ENCODE results near the gene ANKRD50. TPM values are rescaled to one million over a fixed set of nuclear protein-coding genes. Genes with fewer than 3 reads are reported as not detected.
A peak's percentile ranks its signal among the peaks of the same experiment; 100 is the strongest.

The ANKRD50 gene
- total RNA-seq, 1 experiment from 2014 or later = 23.0 TPM

GRCh38 chr4:124727331-124727890 lies 14.9 kb upstream of the ANKRD50 start:
- no peaks in the 10 kb centered on the region for H3K36me3 ChIP-seq
- no peaks in the 10 kb centered on the region for H3K9me3 ChIP-seq (replicated peaks)
- H3K27ac ChIP-seq = no peak overlapping the region
- no peak overlapping the region for H3K4me3 ChIP-seq
- H3K27me3 ChIP-seq (replicated peaks) = no peaks in the 10 kb centered on the region
- DNase-seq (ENCODE audit: low read depth in 1 of 2, low spot score in 2 of 2) = no peak
- H3K4me1 ChIP-seq (replicated peaks) = no peaks in the 10 kb centered on the region

- Histone ChIP-seq H3K4me3 (no peak overlapping the region), H3K36me3 (no peaks in the 10 kb centered on the region), H3K4me1 (replicated peaks) (no peaks in the 10 kb centered on the region), H3K27me3 (replicated peaks) (no peaks in the 10 kb centered on the region), H3K27ac (no peak overlapping the region), H3K9me3 (replicated peaks) (no peaks in the 10 kb centered on the region)
- no peak for DNase-seq (ENCODE audit: low read depth in 1 of 2, low spot score in 2 of 2)
Measured at GRCh38 chr4:124726269-124726668, 13.7 kb upstream of the ANKRD50 start.

DNA sequence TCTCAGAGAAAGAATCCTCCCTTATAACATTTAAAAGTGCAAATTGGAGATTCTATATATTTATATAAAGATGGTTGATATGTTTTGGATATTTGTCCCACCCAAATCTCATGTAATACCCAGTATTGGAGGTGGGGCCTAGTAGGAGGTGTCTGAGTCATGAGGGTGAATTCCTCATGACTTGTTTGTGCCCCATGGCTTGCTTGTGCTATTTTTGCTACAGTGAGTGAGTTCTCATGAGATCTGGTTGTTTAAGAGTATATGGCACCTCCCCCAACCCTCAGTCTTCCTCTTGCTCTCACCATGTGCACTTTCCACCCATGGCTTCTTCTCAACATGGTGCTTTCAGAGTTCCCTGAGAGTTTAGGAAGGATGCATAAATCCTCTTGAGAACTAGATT lies 9.5 kb upstream of the ANKRD50 start:
- no peaks in the 10 kb centered on the region for H3K9me3 ChIP-seq (replicated peaks)
- no peak overlapping the region for H3K27ac ChIP-seq
- H3K36me3 ChIP-seq = no peaks in the 10 kb centered on the region
- H3K4me1 ChIP-seq (replicated peaks) = no peaks in the 10 kb centered on the region
- no peaks in the 10 kb centered on the region for H3K27me3 ChIP-seq (replicated peaks)
- DNase-seq (ENCODE audit: low read depth in 1 of 2, low spot score in 2 of 2) = no peak
- H3K4me3 ChIP-seq = no peak overlapping the region

- no peaks in the 10 kb centered on the region for H3K27me3 ChIP-seq (replicated peaks)
- no peak overlapping the region for H3K4me3 ChIP-seq
- no peak overlapping the region for H3K27ac ChIP-seq
- H3K36me3 ChIP-seq = peaks cover 3% of the 10 kb centered on the region
- no peak for DNase-seq (ENCODE audit: low read depth in 1 of 2, low spot score in 2 of 2)
- peaks cover 9% of the 10 kb centered on the region for H3K4me1 ChIP-seq (replicated peaks)
- H3K9me3 ChIP-seq (replicated peaks) = no peaks in the 10 kb centered on the region
Measured at GRCh38 chr4:124717101-124717500, 4.6 kb upstream of the ANKRD50 start.

- peak in 1 of 2 experiments; percentile 82 for DNase-seq (ENCODE audit: low read depth in 1 of 2, low spot score in 2 of 2)
- H3K27me3 ChIP-seq (replicated peaks) = no peaks in the 10 kb centered on the region
- peaks cover 25% of the 10 kb centered on the region for H3K36me3 ChIP-seq
- peaks cover 27% of the 10 kb centered on the region for H3K4me1 ChIP-seq (replicated peaks)
- peak overlapping the region; percentile 89 for H3K4me3 ChIP-seq
- peak overlapping the region; percentile 97 for H3K27ac ChIP-seq
- H3K9me3 ChIP-seq (replicated peaks) = no peaks in the 10 kb centered on the region
Measured at GRCh38 chr4:124713185-124713592, 657 bp upstream of the ANKRD50 start.

DNA sequence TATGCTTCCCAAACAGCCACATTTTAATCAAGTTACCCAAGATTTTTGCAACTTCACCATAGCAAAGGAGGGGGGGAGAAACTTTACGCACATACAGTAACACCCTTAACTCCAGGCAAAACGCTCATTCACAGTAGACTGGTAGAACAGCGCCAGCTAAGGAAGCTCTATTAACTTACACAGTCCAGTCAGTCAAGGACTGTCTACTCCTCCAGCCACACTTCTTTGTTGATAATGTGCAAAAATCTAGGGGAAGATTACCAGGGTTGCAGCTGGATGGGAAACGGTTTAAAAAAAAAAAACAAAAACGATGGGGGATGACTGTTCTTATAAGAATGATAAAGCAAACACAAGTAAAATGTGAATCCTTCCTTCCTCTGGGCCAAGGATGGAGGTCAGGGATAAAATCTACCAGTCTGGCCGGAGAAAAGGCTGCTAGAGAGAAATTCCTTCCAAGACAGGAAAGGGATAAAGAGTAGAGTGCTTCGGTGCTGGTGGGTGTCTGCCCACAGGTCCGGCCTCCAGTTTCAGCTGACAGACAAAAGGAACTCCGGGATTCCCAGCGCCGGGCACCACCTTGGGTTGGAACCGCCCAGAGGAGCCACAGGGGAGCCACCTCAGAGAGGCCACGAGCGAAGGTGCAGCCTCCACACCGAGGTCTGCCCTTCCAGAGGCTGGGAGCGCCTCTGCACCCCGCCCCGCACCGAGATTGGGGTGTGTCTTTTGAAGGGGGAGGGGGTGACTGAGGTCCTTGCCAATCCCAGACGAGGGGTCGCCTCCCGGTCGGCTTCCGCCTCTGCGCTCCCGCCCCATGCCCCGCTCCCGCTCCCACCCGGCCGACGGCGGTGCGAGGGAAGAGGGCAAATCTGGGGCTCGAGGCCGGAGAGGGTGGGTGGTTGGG lies 811 bp downstream of the ANKRD50 start:
- Histone ChIP-seq H3K4me3 (peak overlapping the region; percentile 89), H3K4me1 (replicated peaks) (peaks cover 27% of the 10 kb centered on the region), H3K27me3 (replicated peaks) (no peaks in the 10 kb centered on the region), H3K9me3 (replicated peaks) (no peaks in the 10 kb centered on the region), H3K27ac (peak overlapping the region; percentile 97), H3K36me3 (peaks cover 36% of the 10 kb centered on the region)
- peak in 1 of 2 experiments; percentile 69 for DNase-seq (ENCODE audit: low read depth in 1 of 2, low spot score in 2 of 2)

- H3K4me3 ChIP-seq = peak overlapping the region; percentile 89
- no peaks in the 10 kb centered on the region for H3K9me3 ChIP-seq (replicated peaks)
- no peaks in the 10 kb centered on the region for H3K27me3 ChIP-seq (replicated peaks)
- H3K27ac ChIP-seq = no peak overlapping the region
- peaks cover 27% of the 10 kb centered on the region for H3K4me1 ChIP-seq (replicated peaks)
- peak in 1 of 2 experiments; percentile 5 for DNase-seq (ENCODE audit: low read depth in 1 of 2, low spot score in 2 of 2)
- peaks cover 36% of the 10 kb centered on the region for H3K36me3 ChIP-seq
Measured at GRCh38 chr4:124710911-124711310, 1.6 kb downstream of the ANKRD50 start.

- Histone ChIP-seq H3K27me3 (replicated peaks) (no peaks in the 10 kb centered on the region), H3K4me1 (replicated peaks) (peaks cover 27% of the 10 kb centered on the region), H3K9me3 (replicated peaks) (no peaks in the 10 kb centered on the region), H3K4me3 (peak overlapping the region; percentile 89; the same call in 1 of the 2 replicates), H3K36me3 (peaks cover 40% of the 10 kb centered on the region), H3K27ac (no peak overlapping the region)
- peak in 1 of 2 experiments; percentile 11 for DNase-seq (ENCODE audit: low read depth in 1 of 2, low spot score in 2 of 2)
Measured at GRCh38 chr4:124710015-124710741, 2.4 kb downstream of the ANKRD50 start.

DNA sequence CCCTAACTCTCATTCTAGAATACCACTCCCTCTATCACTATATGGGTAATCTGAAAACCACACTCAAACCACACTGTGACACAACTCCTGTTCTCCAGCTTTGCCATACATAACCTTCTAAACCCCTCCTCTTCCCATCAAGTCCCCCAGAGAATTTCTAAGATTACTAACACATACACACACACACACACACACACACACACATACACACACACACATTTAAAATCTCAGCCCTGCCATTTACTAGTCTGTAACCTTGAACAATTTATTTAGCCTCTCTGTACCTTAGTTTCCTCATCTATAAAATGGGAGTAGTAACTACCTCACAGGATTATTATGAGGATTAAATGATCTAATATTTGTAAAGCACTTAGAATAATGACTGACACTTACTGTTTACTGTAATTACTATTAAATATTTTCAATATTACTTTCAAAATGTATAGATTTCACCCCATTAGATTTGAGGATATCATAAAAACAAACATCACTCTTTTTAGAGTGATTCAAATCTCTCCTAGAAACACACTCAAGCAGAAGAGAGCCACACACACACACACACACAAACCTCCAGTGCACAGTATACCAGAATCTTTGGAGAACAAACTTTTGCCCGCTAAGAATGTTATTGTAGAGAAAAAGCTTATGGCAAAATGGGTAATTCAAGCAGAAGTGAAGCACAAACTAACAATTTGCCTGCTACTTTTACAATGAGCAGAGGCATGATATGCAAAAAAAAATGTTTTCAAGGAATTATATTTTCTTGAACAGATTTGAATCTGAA lies 3.8 kb downstream of the ANKRD50 start:
- Histone ChIP-seq H3K4me1 (replicated peaks) (peaks cover 26% of the 10 kb centered on the region), H3K36me3 (peaks cover 44% of the 10 kb centered on the region), H3K27ac (no peak overlapping the region), H3K9me3 (replicated peaks) (no peaks in the 10 kb centered on the region), H3K27me3 (replicated peaks) (no peaks in the 10 kb centered on the region), H3K4me3 (no peak overlapping the region)
- DNase-seq (ENCODE audit: low read depth in 1 of 2, low spot score in 2 of 2) = no peak

DNA sequence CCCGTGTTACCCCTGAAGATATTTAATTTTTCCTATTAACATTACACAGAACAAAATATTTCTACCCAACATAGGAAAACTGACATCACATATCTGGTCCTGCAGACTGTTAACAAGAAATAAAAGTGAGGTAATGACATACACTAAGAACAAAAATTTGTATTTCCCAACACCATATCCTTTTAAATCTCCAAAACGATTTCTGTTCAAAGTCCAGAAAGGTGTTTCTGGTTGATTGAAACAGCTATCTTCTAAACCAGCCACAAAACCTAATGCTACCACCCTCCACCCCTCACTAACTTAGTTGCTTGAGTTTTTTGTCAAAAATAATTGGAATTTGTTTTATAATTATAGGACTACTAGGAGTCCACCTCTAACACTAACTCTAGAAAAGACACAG lies 7.1 kb downstream of the ANKRD50 start:
- DNase-seq (ENCODE audit: low read depth in 1 of 2, low spot score in 2 of 2) = no peak
- H3K27me3 ChIP-seq (replicated peaks) = no peaks in the 10 kb centered on the region
- H3K36me3 ChIP-seq = peaks cover 55% of the 10 kb centered on the region
- H3K9me3 ChIP-seq (replicated peaks) = no peaks in the 10 kb centered on the region
- no peak overlapping the region for H3K4me3 ChIP-seq
- H3K4me1 ChIP-seq (replicated peaks) = peaks cover 12% of the 10 kb centered on the region
- H3K27ac ChIP-seq = no peak overlapping the region

- DNase-seq (ENCODE audit: low read depth in 1 of 2, low spot score in 2 of 2) = no peak
- Histone ChIP-seq H3K27ac (no peak overlapping the region), H3K4me1 (replicated peaks) (no peaks in the 10 kb centered on the region), H3K9me3 (replicated peaks) (no peaks in the 10 kb centered on the region), H3K27me3 (replicated peaks) (no peaks in the 10 kb centered on the region), H3K36me3 (peaks cover 53% of the 10 kb centered on the region), H3K4me3 (no peak overlapping the region)
Measured at GRCh38 chr4:124703154-124703553, 9.4 kb downstream of the ANKRD50 start.

DNA sequence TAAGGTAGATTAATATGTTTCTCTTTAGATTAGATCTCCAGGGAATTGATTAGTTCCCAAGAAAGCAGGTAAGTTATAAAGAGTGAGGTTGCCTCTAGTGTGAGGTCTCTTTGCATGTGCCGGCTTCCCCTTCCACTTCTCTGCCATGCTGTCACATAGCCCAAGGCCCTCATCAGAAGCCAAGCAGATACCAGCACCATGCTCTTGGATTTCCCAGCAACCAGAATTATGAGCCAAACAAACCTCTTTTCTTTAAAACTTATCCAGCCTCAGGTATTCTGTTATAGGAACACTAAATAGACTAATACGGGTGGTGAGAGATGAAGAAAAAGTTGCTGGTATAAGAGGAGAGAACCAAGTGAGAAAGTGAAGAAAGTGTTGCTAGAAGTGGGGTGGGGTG lies 15.1 kb downstream of the ANKRD50 start:
- DNase-seq (ENCODE audit: low read depth in 1 of 2, low spot score in 2 of 2) = no peak
- Histone ChIP-seq H3K9me3 (replicated peaks) (0 out of 2 replicates have a peak, but pooled peaks cover 3% of the 10 kb centered on the region), H3K36me3 (peaks cover 53% of the 10 kb centered on the region), H3K4me3 (no peak overlapping the region), H3K27ac (no peak overlapping the region), H3K4me1 (replicated peaks) (no peaks in the 10 kb centered on the region), H3K27me3 (replicated peaks) (no peaks in the 10 kb centered on the region)

GRCh38 chr4:124696182-124696581 lies 16.4 kb downstream of the ANKRD50 start:
- Histone ChIP-seq H3K9me3 (replicated peaks) (0 out of 2 replicates have a peak, but pooled peaks cover 3% of the 10 kb centered on the region), H3K4me3 (no peak overlapping the region), H3K27me3 (replicated peaks) (no peaks in the 10 kb centered on the region), H3K4me1 (replicated peaks) (no peaks in the 10 kb centered on the region), H3K27ac (no peak overlapping the region), H3K36me3 (peaks cover 52% of the 10 kb centered on the region)
- DNase-seq (ENCODE audit: low read depth in 1 of 2, low spot score in 2 of 2) = no peak

All from SJSA1 (cell line).